Measurements from ENCODE around the gene CBX4. TPM values are rescaled to one million over a fixed set of nuclear protein-coding genes. Genes with fewer than 3 reads are reported as not detected.

The CBX4 gene
- total and polyA plus RNA-seq, 2 donors (not counting 1 experiment from before 2014, with no cell fraction given) = 5.4 to 13.4 TPM

DNA sequence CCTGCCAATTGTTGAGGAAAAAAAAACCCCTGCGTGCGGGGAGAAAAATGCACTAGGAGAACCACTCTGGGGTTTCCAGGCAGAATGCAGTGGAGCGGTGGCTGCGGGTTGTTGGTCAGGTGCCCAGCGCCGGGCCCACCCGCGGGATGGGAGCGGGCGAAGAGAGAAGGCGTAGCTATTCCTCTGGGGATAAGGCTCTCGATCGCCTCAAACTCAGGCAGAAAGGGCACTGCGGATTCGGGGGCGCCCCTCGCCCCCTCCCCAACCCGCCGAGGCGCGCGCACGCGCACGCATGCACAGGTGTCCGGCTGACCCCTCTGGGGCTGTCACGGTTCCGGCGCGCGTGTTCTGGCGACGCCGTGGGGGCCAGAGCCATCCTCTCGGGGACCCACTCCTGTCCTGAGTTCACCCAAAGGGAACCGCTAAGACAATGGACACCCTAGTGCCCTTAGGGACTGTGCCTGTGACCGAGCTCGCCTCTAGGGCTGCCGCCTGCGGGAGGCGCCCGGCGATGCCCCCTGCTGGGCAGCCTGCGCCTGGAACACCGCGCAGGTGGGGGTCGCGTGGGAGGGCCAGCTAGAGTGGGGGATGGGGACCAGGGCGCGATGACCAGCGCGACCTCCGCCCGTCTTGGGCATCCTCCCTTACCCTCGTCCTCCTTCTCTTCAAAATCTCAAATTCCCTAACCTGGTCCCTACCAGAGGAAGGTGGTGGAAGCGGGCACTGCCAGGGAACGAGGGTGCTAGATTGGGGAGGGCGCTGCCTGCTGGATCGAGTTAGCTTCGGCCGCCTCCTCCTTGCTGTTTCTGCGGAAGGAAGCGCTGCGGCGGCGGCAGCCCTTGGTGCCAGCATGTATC lies 28.0 kb downstream of the CBX4 start:
- TF ChIP-seq, protein P1, sequence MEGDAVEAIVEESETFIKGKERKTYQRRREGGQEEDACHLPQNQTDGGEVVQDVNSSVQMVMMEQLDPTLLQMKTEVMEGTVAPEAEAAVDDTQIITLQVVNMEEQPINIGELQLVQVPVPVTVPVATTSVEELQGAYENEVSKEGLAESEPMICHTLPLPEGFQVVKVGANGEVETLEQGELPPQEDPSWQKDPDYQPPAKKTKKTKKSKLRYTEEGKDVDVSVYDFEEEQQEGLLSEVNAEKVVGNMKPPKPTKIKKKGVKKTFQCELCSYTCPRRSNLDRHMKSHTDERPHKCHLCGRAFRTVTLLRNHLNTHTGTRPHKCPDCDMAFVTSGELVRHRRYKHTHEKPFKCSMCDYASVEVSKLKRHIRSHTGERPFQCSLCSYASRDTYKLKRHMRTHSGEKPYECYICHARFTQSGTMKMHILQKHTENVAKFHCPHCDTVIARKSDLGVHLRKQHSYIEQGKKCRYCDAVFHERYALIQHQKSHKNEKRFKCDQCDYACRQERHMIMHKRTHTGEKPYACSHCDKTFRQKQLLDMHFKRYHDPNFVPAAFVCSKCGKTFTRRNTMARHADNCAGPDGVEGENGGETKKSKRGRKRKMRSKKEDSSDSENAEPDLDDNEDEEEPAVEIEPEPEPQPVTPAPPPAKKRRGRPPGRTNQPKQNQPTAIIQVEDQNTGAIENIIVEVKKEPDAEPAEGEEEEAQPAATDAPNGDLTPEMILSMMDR (conservative IDR thresholded peaks at IDR 0.05 in 1 of 2, IDR thresholded peaks at IDR 0.05 in 1 of 2; ENCODE audit: low read depth in 1 of 2, low read length in 2 of 2) = peak; percentile 36 to 55
- no peak for TF ChIP-seq EZH2 (IDR thresholded peaks at IDR 0.05; ENCODE audit: low read length, missing control alignments)

DNA sequence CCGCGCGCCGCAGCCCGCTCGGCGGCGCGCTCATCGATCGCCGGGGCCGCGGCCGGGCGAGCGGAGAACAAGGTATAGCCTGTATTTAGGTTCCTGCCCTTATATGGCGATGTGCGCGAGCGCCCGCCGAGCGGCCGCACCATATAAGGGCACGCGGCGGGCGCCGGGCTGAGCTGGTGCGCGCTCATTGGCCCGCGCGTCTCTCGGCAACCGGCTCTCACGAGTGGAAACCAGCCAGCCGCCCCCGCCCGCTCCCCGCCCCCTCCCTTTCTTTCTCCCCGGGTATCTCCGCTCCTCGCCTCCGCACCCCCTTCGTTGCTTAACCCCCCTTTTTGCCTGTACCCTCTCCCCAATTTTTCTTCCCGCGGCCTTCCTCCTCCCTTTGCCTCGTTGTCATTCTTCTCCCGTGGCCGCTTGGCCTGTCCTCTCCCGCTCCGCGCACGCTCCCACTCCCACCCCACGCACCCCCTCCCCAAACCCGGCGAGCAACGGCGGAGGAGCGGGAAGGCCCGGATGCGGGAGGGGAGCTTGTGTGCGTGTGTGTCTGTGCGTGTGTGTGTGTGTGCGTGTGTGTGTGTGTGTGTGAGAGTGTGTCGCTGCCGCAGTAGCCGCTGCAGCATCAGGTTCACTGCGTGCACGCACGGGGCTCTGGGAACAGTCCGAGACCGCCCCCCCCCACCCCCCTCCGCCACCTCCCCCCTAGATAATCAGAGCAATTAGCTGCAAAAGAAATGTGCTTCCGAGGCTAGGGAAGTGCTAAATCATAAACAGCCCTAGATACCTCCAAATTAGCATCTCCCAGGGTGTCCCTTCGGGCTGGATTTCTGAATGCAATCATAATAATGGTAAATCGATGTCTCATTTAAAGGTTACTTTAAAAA lies 28.9 kb downstream of the CBX4 start:
- no peaks in the 10 kb centered on the region for H3K79me2 ChIP-seq (ENCODE audit: control insufficient read depth, insufficient read depth, low read length)
- no peak overlapping the region for H3K4me3 ChIP-seq (replicated peaks in 1 of 4; ENCODE audit: control extremely low read depth in 1 of 4, insufficient read depth in 1 of 4, low read depth in 3 of 4, low read length in 4 of 4)
- H3K4me2 ChIP-seq (ENCODE audit: extremely low read depth, insufficient read depth, low read length) = no peak overlapping the region
- H3K4me1 ChIP-seq (ENCODE audit: control insufficient read depth, extremely low read depth, insufficient read depth, low read length) = no peaks in the 10 kb centered on the region
- H3K9me3 ChIP-seq (ENCODE audit: control insufficient read depth, insufficient read depth, low read depth, low read length) = no peaks in the 10 kb centered on the region
- H3K27me3 ChIP-seq (ENCODE audit: control insufficient read depth, insufficient read depth, low read length) = peaks cover 81% of the 10 kb centered on the region
- H4K20me1 ChIP-seq (ENCODE audit: control insufficient read depth, extremely low read depth, insufficient read depth, low read length) = no peaks in the 10 kb centered on the region
- no peaks in the 10 kb centered on the region for H3K36me3 ChIP-seq (ENCODE audit: control insufficient read depth, insufficient read depth, low read length)
- TF ChIP-seq EZH2 (IDR thresholded peaks at IDR 0.05; ENCODE audit: low read length, missing control alignments) = no peak
- TF ChIP-seq, protein P1 (conservative IDR thresholded peaks at IDR 0.05 in 1 of 2, IDR thresholded peaks at IDR 0.05 in 1 of 2; ENCODE audit: low read depth in 1 of 2, low read length in 2 of 2) = no peak
- peak; percentile 71 to 83 for DNase-seq (ENCODE audit: low read depth in 2 of 2)
- H3K9ac ChIP-seq (ENCODE audit: insufficient read depth, low read length) = no peak overlapping the region
- H3K27ac ChIP-seq (ENCODE audit: insufficient read depth, low read length) = no peak overlapping the region
- no peak overlapping the region for H2AFZ ChIP-seq (ENCODE audit: low read length)

More for the DNA sequence above, 28.0 kb downstream of the CBX4 start:
- no peaks in the 10 kb centered on the region for H3K79me2 ChIP-seq (ENCODE audit: control insufficient read depth, insufficient read depth, low read length)
- no peaks in the 10 kb centered on the region for H3K9me3 ChIP-seq (ENCODE audit: control insufficient read depth, insufficient read depth, low read depth, low read length)
- no peak for DNase-seq (ENCODE audit: low read depth in 2 of 2)
- H3K36me3 ChIP-seq (ENCODE audit: control insufficient read depth, insufficient read depth, low read length) = no peaks in the 10 kb centered on the region
- no peak overlapping the region for H3K4me2 ChIP-seq (ENCODE audit: extremely low read depth, insufficient read depth, low read length)
- H4K20me1 ChIP-seq (ENCODE audit: control insufficient read depth, extremely low read depth, insufficient read depth, low read length) = no peaks in the 10 kb centered on the region
- H3K27ac ChIP-seq (ENCODE audit: insufficient read depth, low read length) = no peak overlapping the region
- no peak overlapping the region for H2AFZ ChIP-seq (ENCODE audit: low read length)
- H3K9ac ChIP-seq (ENCODE audit: insufficient read depth, low read length) = no peak overlapping the region
- H3K27me3 ChIP-seq (ENCODE audit: control insufficient read depth, insufficient read depth, low read length) = peaks cover 81% of the 10 kb centered on the region
- no peak overlapping the region for H3K4me3 ChIP-seq (replicated peaks in 1 of 4; ENCODE audit: control extremely low read depth in 1 of 4, insufficient read depth in 1 of 4, low read depth in 3 of 4, low read length in 4 of 4)
- H3K4me1 ChIP-seq (ENCODE audit: control insufficient read depth, extremely low read depth, insufficient read depth, low read length) = no peaks in the 10 kb centered on the region

DNA sequence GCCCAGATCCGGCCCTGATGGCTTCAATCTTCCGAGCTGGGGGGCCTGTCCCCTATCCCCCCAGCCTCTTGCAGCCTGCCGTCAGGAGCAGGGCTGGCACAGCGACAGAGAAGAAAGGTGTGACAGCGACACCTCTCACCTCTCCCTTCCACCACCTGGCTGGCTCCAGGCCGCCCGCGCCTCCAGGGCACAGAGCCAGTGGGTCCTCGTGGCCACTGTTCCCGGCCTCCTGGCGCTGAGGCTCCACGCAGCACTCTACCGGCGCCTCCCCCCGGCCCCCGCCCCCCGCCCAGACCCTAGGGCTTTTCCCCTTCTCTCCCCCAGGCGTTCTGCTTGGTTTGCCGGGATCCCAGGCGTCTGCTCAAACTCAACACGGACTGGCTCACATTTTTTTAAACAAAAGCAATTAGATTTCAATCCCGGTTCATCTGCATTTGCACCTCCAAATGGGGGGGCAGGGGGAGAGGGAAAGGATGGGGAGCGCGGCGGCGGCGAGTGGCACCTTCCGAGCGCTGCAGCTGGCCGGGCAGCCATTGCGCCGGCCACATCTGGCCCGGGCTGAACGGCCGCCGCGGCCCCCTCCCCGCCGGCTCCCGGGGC lies 29.6 kb downstream of the CBX4 start:
- no peak for DNase-seq (ENCODE audit: low read depth in 2 of 2)
- no peaks in the 10 kb centered on the region for H3K9me3 ChIP-seq (ENCODE audit: control insufficient read depth, insufficient read depth, low read depth, low read length)
- peaks cover 82% of the 10 kb centered on the region for H3K27me3 ChIP-seq (ENCODE audit: control insufficient read depth, insufficient read depth, low read length)
- H3K79me2 ChIP-seq (ENCODE audit: control insufficient read depth, insufficient read depth, low read length) = no peaks in the 10 kb centered on the region
- H3K27ac ChIP-seq (ENCODE audit: insufficient read depth, low read length) = no peak overlapping the region
- H4K20me1 ChIP-seq (ENCODE audit: control insufficient read depth, extremely low read depth, insufficient read depth, low read length) = no peaks in the 10 kb centered on the region
- no peak overlapping the region for H3K4me3 ChIP-seq (replicated peaks in 1 of 4; ENCODE audit: control extremely low read depth in 1 of 4, insufficient read depth in 1 of 4, low read depth in 3 of 4, low read length in 4 of 4)
- no peak overlapping the region for H3K4me2 ChIP-seq (ENCODE audit: extremely low read depth, insufficient read depth, low read length)
- no peaks in the 10 kb centered on the region for H3K36me3 ChIP-seq (ENCODE audit: control insufficient read depth, insufficient read depth, low read length)
- H3K4me1 ChIP-seq (ENCODE audit: control insufficient read depth, extremely low read depth, insufficient read depth, low read length) = no peaks in the 10 kb centered on the region
- H3K9ac ChIP-seq (ENCODE audit: insufficient read depth, low read length) = no peak overlapping the region
- H2AFZ ChIP-seq (ENCODE audit: low read length) = no peak overlapping the region
- TF ChIP-seq EZH2 (IDR thresholded peaks at IDR 0.05; ENCODE audit: low read length, missing control alignments) = peak; percentile 62
- TF ChIP-seq, protein P1 (conservative IDR thresholded peaks at IDR 0.05 in 1 of 2, IDR thresholded peaks at IDR 0.05 in 1 of 2; ENCODE audit: low read depth in 1 of 2, low read length in 2 of 2) = no peak

All from fibroblast of lung (primary cell).